22Rv1 (cell line): Measurements from ENCODE around the gene TNFRSF12A.

Source experiments
- H3K27ac ChIP-seq: fragments of 450-650 bp; 2 replicates; pipeline ENCODE4 v1.5.1; 2017
- ZFX ChIP-seq: fragments of 450-650 bp; IDR thresholded peaks from 2 replicates; pipeline ENCODE4 v1.6.1; 2017; ENCODE audit warnings: antibody characterized with exemption, borderline replicate concordance
- TF ChIP-seq, protein P1 (sequence below): fragments of 450-650 bp; IDR thresholded peaks from 2 replicates; pipeline ENCODE4 v1.5.1; 2017; ENCODE audit warnings: mild to moderate bottlenecking

TNFRSF12A gene

DNA sequence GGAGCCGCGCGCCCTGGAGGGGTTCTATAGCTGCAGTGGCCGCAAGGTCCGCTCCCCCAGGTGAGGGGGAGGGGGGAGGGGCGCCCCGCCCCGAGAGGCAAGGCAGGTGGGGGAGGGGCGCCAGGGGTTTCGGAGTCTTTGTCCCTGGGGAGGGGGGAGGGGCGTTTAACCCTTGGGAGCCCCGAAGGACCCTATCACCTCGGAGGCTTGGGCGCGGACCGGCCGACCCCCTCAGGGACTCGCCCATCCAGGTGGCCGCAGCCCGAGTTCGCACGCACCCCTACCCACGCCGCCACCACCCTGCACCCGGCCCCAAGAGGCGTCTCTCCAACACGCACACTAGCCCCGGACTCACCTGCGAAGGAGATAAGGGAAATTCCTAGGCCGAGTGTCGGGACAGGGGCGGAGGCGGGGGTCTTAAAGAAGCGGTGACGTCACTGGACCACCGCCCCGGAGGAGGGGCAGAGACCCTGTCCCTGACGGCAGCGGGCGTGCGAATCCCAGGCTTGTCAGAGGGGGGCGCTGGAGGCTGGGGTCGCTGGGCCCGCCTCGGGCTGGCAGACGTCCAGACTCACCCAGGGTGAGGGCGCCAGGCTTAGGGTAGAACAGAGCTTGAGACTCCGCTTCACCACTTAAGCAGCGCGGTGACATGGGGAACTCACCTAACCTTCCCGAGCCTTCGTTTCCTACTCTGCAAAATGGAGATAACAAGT, 2.2 kb upstream of the TNFRSF12A start, which contains the start of gene CLDN6:
TSS of gene CLDN6 (minus strand) at position 390 of the 713 bp plus-strand sequence. CDS start 2,162 bp downstream, outside the sequence.
- TF ChIP-seq, protein P1, sequence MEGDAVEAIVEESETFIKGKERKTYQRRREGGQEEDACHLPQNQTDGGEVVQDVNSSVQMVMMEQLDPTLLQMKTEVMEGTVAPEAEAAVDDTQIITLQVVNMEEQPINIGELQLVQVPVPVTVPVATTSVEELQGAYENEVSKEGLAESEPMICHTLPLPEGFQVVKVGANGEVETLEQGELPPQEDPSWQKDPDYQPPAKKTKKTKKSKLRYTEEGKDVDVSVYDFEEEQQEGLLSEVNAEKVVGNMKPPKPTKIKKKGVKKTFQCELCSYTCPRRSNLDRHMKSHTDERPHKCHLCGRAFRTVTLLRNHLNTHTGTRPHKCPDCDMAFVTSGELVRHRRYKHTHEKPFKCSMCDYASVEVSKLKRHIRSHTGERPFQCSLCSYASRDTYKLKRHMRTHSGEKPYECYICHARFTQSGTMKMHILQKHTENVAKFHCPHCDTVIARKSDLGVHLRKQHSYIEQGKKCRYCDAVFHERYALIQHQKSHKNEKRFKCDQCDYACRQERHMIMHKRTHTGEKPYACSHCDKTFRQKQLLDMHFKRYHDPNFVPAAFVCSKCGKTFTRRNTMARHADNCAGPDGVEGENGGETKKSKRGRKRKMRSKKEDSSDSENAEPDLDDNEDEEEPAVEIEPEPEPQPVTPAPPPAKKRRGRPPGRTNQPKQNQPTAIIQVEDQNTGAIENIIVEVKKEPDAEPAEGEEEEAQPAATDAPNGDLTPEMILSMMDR, result peak; percentile 41
- TF ChIP-seq ZFX, result no peak
- H3K27ac ChIP-seq, result no peak within 1 kb of the TSS

DNA sequence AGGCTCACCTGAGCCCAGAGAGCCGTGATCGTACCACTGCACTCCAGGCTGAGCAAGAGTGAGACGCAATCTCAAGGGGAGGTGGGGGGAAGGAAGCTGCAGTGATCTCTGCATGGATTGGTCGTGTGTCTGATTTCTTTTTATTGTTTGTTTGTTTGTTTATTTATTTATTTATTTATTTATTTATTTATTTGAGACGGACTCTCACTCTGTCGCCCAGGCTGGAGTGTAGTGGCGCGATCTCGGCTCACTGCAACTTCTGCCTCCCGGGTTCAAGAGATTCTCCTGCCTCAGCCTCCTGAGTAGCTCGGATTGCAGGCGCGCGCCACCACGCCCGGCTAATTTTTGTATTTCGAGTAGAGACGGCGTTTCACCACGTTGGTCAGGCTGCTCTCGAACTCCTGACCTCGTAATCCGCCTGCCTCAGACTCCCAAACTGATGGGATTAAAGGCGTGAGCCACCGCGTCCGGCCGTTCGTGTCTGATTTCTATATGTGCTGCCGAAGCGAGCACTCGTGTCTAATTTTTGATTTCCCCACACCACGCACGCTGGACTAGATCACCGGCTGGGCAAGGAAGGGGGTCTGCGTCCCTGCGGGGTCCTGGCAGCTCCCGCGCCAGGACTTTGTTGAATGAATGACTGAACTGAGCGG, 448 bp upstream of the TNFRSF12A start:
- peak overlapping the region; percentile 88 for H3K27ac ChIP-seq
- TF ChIP-seq, protein P1, result no peak
- no peak for TF ChIP-seq ZFX

DNA sequence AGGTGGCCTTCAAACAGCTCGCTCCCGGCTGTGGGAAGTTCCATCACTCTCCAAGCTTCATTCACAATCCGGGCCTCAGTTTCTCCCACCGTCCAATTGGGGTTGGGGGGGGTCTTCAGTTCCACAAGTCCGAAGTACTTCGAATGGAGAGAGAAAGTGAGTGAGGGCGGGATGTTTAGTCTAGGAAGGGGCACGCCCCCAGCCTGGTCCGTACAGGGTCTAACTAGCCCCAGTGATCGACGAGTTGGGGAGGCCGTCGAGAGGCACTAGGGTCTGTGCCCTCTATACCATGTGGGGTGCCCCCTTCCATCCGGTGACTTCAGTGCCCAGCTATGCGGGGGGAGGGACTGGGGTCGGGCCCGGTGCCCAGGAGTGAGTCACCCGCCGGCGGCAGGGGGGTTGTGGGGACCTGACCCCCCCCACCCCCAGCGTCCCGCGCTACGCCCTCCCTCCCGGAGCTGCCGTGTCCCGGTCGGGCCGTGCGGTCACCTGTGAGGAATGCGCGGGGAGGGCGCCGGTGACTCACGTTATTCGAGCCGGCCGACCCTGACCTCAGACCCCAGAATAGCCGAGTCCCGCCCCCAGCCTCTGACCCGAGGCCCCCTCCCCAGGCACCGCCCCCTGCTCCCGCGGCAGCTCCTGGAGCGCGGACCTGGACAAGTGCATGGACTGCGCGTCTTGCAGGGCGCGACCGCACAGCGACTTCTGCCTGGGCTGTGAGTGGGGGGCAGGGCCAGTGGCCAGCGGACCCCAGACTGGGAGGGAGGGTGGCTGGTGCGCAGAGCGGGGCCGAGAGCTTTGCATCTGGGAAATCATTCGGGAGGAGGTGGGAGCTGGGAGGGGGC, 658 bp downstream of the TNFRSF12A start:
- H3K27ac ChIP-seq, result peak overlapping the region; percentile 88
- TF ChIP-seq, protein P1, result no peak
- no peak for TF ChIP-seq ZFX

DNA sequence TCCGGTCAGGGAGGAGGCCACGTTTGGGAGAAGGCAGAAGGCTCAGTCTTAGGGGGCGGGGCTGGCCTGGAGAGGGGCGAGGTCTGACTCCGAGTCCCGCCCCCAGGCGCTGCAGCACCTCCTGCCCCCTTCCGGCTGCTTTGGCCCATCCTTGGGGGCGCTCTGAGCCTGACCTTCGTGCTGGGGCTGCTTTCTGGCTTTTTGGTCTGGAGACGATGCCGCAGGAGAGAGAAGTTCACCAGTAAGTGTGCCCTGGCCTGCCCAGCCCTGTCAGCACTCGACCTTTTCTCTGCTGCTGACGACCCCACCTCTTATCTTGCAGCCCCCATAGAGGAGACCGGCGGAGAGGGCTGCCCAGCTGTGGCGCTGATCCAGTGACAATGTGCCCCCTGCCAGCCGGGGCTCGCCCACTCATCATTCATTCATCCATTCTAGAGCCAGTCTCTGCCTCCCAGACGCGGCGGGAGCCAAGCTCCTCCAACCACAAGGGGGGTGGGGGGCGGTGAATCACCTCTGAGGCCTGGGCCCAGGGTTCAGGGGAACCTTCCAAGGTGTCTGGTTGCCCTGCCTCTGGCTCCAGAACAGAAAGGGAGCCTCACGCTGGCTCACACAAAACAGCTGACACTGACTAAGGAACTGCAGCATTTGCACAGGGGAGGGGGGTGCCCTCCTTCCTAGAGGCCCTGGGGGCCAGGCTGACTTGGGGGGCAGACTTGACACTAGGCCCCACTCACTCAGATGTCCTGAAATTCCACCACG, 1.5 kb downstream of the TNFRSF12A start:
- TF ChIP-seq ZFX, result no peak
- TF ChIP-seq, protein P1, result peak; percentile 51

DNA sequence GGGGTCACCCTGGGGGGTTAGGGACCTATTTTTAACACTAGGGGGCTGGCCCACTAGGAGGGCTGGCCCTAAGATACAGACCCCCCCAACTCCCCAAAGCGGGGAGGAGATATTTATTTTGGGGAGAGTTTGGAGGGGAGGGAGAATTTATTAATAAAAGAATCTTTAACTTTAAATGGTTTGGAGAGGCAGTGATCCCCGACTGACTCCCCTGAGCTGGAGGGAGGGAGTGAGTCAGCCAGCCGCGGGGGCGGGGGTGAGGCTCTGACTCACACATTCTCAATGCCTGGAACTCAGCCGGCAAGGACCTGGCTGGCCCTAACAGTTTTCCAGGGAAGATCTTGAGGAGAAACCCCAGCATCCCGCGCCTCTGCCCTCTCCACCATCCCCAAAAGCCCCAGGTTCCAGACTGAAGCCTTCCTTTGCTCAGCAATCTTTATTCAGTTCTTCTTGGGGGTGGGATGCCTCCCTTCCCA, 2.1 kb downstream of the TNFRSF12A start:
- TF ChIP-seq, protein P1, result no peak
- TF ChIP-seq ZFX, result no peak
- H3K27ac ChIP-seq, result peak overlapping the region; percentile 88

More for the DNA sequence above, 1.5 kb downstream of the TNFRSF12A start:
- peak overlapping the region; percentile 88 for H3K27ac ChIP-seq

DNA sequence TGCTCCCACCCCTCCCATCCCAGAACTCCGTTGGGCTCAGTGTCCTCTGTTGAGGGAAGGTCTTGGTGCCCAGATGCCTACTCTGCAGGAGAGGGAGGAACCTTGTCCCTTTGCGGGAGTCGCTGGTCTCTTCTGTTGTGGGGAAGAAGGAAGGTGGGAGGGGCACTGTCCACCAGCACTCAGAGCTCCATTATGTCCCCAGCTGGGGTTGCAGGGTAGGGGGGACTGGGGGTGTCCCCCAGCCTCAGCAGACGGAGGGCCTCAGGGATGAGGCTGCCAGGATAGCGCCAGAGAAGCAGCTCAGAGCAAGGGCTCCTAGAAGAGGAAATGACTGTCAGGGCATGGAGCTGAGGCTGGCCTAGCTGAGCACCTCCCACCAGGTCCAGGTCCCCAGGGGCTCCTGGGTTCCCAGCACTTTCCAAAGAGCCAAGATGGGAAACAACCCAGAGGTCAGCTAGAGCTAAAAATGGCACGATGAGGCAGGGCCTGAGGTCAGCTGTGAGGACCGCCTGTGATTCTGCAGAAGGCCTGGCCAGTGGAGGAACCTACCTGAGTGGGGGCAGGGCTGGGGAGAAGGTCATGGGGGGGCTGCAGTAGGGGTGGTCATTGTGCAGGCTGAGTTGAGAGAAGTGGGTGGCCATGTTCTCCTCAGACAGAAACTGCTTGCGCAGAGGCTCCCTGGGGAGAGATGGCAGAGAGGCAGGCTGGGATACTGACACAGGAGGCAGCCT, 2.7 kb downstream of the TNFRSF12A start:
- H3K27ac ChIP-seq, result peak overlapping the region; percentile 88
- TF ChIP-seq, protein P1, result no peak
- TF ChIP-seq ZFX, result no peak
